ENCODE measurements around the gene HIPK2. TPM values are rescaled to one million over a fixed set of nuclear protein-coding genes. Genes with fewer than 3 reads are reported as not detected.
"Not testable (repeated sequence)": the region's sequence is repeated elsewhere in the genome, so short reads cannot be mapped to it uniquely, and the experiment has no call there.

The HIPK2 gene
- total RNA-seq, 1 donor from 2014 or later: 23.0 TPM

DNA sequence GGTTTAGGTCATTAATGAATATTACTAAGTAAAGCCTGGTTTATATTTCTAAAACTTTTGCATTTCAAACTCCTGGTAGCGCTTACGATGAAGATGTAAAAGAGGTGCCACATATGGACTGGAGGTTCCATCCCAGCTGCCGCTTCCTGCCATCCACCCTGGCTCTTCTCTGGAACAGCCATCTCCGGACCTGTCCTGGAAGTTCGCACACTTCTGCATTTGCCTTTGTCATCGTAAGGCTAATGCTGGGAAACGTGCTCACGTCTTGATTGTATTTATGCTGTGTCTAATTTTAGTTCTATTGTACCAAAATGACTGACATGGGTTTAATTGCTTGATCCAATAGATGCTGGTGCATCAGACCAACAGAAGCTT, 103.1 kb downstream of the HIPK2 start:
- TF ChIP-seq, protein P1, sequence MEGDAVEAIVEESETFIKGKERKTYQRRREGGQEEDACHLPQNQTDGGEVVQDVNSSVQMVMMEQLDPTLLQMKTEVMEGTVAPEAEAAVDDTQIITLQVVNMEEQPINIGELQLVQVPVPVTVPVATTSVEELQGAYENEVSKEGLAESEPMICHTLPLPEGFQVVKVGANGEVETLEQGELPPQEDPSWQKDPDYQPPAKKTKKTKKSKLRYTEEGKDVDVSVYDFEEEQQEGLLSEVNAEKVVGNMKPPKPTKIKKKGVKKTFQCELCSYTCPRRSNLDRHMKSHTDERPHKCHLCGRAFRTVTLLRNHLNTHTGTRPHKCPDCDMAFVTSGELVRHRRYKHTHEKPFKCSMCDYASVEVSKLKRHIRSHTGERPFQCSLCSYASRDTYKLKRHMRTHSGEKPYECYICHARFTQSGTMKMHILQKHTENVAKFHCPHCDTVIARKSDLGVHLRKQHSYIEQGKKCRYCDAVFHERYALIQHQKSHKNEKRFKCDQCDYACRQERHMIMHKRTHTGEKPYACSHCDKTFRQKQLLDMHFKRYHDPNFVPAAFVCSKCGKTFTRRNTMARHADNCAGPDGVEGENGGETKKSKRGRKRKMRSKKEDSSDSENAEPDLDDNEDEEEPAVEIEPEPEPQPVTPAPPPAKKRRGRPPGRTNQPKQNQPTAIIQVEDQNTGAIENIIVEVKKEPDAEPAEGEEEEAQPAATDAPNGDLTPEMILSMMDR (IDR thresholded peaks at IDR 0.05): no peak
- no peak for DNase-seq
- H3K9me3 Mint-ChIP-seq: no peaks in the 10 kb centered on the region
- no peak overlapping the region for H3K4me3 Mint-ChIP-seq
- peaks cover 4% of the 10 kb centered on the region for H3K36me3 Mint-ChIP-seq (ENCODE audit: low read depth)
- H3K4me1 Mint-ChIP-seq: peaks cover 33% of the 10 kb centered on the region
- H3K27me3 Mint-ChIP-seq: no peaks in the 10 kb centered on the region
- no peak for ATAC-seq (ENCODE audit: low read depth)
- CTCF ChIA-PET: no interaction called here
- H3K27ac Mint-ChIP-seq: peak overlapping the region; percentile 26
- POLR2A ChIA-PET: no interaction called here
- intact Hi-C loops (cut with micrococcal nuclease): no loop called here

- intact Hi-C loops (cut with micrococcal nuclease): no loop called here
- POLR2A ChIA-PET: interaction anchor here (0.6 to 1.4 kb wide), 3 partner anchors 9 to 26 kb away, joined by 4 to 6 read pairs (median 5); no protein-coding TSS in a partner anchor
- Mint-ChIP-seq H3K27me3 (no peaks in the 10 kb centered on the region), H3K9me3 (no peaks in the 10 kb centered on the region), H3K27ac (no peak overlapping the region), H3K36me3 (ENCODE audit: low read depth) (peaks cover 4% of the 10 kb centered on the region), H3K4me3 (no peak overlapping the region), H3K4me1 (peaks cover 33% of the 10 kb centered on the region)
- ATAC-seq (ENCODE audit: low read depth) (no peak), DNase-seq (no peak)
- TF ChIP-seq, protein P1 (IDR thresholded peaks at IDR 0.05): no peak
- CTCF ChIA-PET: no interaction called here
Observed at GRCh38 chr7:139674341-139674740, 103.5 kb downstream of the HIPK2 start.

DNA sequence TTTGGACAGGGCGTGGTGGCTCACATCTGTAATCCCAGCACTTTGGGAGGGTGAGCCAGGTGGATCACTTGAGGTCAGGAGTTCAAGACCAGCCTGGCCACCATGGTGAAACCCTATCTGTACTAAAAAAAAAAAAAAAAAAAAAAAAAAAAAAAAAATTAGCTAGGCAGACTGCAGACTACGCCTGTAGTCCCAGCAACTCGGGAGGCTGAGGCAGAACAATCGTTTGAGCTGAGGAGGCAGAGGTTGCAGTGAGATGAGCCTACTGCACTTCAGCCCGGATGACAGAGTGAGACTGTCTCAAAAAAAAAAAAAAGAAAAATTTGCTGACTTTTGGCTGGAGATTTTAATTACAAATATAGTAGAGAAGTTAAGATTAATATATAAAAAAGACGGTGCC, 104.0 kb downstream of the HIPK2 start:
- no peaks in the 10 kb centered on the region for H3K27me3 Mint-ChIP-seq
- H3K4me3 Mint-ChIP-seq: no peak overlapping the region
- ATAC-seq (ENCODE audit: low read depth) (no peak), DNase-seq (no peak)
- peaks cover 37% of the 10 kb centered on the region for H3K4me1 Mint-ChIP-seq
- H3K36me3 Mint-ChIP-seq (ENCODE audit: low read depth): peaks cover 4% of the 10 kb centered on the region
- intact Hi-C loops (cut with micrococcal nuclease): loop anchor here (1.0 kb wide), 1 partner anchor 35 kb away; no protein-coding TSS in a partner anchor
- CTCF ChIA-PET: interaction anchor here (2.4 kb wide), 1 partner anchor 27 kb away, joined by 14 read pairs; no protein-coding TSS in a partner anchor
- no peaks in the 10 kb centered on the region for H3K9me3 Mint-ChIP-seq
- POLR2A ChIA-PET: interaction anchor here (0.6 to 1.4 kb wide), 4 partner anchors 9 to 103 kb away, joined by 3 to 6 read pairs (median 4); partner anchors contain the start of gene HIPK2
- no peak overlapping the region for H3K27ac Mint-ChIP-seq
- TF ChIP-seq, protein P1 (IDR thresholded peaks at IDR 0.05): no peak

DNA sequence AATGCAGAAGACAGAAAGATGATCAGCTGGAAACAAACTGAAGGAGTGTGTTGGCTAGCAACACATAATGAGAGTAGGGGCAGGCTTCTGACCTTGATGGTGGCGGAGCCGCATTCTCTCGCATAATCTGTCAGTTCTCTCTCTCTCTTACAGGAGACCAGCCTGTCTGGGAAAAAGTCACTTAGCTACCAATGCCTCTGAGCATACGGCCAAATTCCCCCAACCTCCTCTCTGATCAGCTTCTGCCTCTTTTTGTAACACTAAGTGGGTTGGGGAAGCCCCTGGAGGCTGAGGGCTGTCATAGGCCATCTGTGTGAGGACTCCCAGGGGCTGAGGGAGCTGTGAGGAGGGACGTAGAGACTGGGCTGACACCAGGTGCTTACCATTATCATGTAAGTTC, 104.6 kb downstream of the HIPK2 start:
- DNase-seq (no peak), ATAC-seq (ENCODE audit: low read depth) (peak; percentile 95)
- peaks cover 4% of the 10 kb centered on the region for H3K36me3 Mint-ChIP-seq (ENCODE audit: low read depth)
- intact Hi-C loops (cut with micrococcal nuclease): loop anchor here (1.0 kb wide), 1 partner anchor 35 kb away; no protein-coding TSS in a partner anchor
- no peaks in the 10 kb centered on the region for H3K9me3 Mint-ChIP-seq
- TF ChIP-seq, protein P1 (IDR thresholded peaks at IDR 0.05): no peak
- H3K4me3 Mint-ChIP-seq: peak overlapping the region; percentile 64
- no peaks in the 10 kb centered on the region for H3K27me3 Mint-ChIP-seq
- CTCF ChIA-PET: interaction anchor here (0.6 to 2.4 kb wide), 2 partner anchors 26 to 81 kb away, joined by 5 to 14 read pairs; no protein-coding TSS in a partner anchor
- peak overlapping the region; percentile 77 for H3K27ac Mint-ChIP-seq
- POLR2A ChIA-PET: interaction anchor here (0.8 to 1.4 kb wide), 5 partner anchors 10 to 104 kb away, joined by 3 to 6 read pairs (median 5); partner anchors contain the start of gene HIPK2
- peaks cover 37% of the 10 kb centered on the region for H3K4me1 Mint-ChIP-seq

DNA sequence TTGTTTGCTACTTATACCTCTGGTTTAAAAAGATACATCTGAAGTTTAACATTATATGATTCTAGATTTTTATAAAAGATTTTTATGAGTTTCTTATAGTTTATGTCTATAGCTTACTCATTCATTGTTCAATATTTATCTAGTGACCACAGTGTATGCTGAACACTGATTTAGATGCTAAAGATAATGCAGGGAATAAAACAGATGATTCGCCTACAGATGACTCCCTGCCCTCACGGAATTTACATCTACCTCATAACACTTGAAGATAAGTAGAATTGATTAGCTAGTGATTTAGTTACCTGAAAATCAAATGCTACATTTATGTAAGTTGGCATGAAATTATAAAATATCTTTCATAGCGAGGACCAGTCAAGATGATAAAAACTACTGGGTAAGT, 105.8 kb downstream of the HIPK2 start:
- no peak overlapping the region for H3K4me3 Mint-ChIP-seq
- TF ChIP-seq, protein P1 (IDR thresholded peaks at IDR 0.05): no peak
- H3K36me3 Mint-ChIP-seq (ENCODE audit: low read depth): peaks cover 4% of the 10 kb centered on the region
- peaks cover 33% of the 10 kb centered on the region for H3K4me1 Mint-ChIP-seq
- intact Hi-C loops (cut with micrococcal nuclease): no loop called here
- CTCF ChIA-PET: interaction anchor here (2.4 kb wide), 1 partner anchor 25 kb away, joined by 14 read pairs; no protein-coding TSS in a partner anchor
- DNase-seq (no peak), ATAC-seq (ENCODE audit: low read depth) (no peak)
- H3K27me3 Mint-ChIP-seq: no peaks in the 10 kb centered on the region
- POLR2A ChIA-PET: interaction anchor here (0.6 kb wide), 1 partner anchor 410 kb away, joined by 3 read pairs; no protein-coding TSS in a partner anchor
- H3K27ac Mint-ChIP-seq: no peak overlapping the region
- H3K9me3 Mint-ChIP-seq: no peaks in the 10 kb centered on the region

- H3K27ac Mint-ChIP-seq; H3K27me3 Mint-ChIP-seq; CTCF ChIA-PET; DNase-seq; H3K4me3 Mint-ChIP-seq; intact Hi-C loops (cut with micrococcal nuclease); ATAC-seq (ENCODE audit: low read depth); H3K9me3 Mint-ChIP-seq; H3K36me3 Mint-ChIP-seq (ENCODE audit: low read depth); POLR2A ChIA-PET: not testable (repeated sequence)
- H3K4me1 Mint-ChIP-seq: peaks cover 26% of the 10 kb centered on the region
Observed at GRCh38 chr7:139670662-139671061, 107.1 kb downstream of the HIPK2 start.

Data from activated B cell treated with CpG ODN at 0.5 μM for 24 hours (primary cell).